Measurements from ENCODE around the gene DTNBP1. TPM values are rescaled to one million over a fixed set of nuclear protein-coding genes. Genes with fewer than 3 reads are reported as not detected.

The DTNBP1 gene
- polyA plus RNA-seq, 2 of the 4 experiments (the other 2 are of a cell fraction) = 8.4 to 8.7 TPM

GRCh38 chr6:15594512-15595259 lies 68.1 kb downstream of the DTNBP1 start:
- no peaks in the 10 kb centered on the region for H3K9me3 ChIP-seq
- no peaks in the 10 kb centered on the region for H3K4me1 ChIP-seq
- CTCF ChIA-PET = interaction anchor here (0.5 to 1.3 kb wide), 3 partner anchors 28 to 193 kb away, joined by 3 read pairs; no protein-coding TSS in a partner anchor
- no peak overlapping the region for H3K4me2 ChIP-seq
- POLR2A ChIA-PET = no interaction called here
- FAIRE-seq = no peak
- ATAC-seq = no peak
- WGBS (ENCODE audit: missing lambda C conversion rate) = 94% methylated on average over 7 of the region's 7 CpGs
- no peak overlapping the region for H3K27ac ChIP-seq
- no peak for DNase-seq (ENCODE audit: low read depth in 1 of 2, low spot score in 1 of 2)
- TF ChIP-seq EHF (CRISPR knock-in tag; IDR thresholded peaks at IDR 0.05) (no peak), JUN (IDR thresholded peaks at IDR 0.05) (no peak), CBX8 (IDR thresholded peaks at IDR 0.05) (no peak), RFX5 (IDR thresholded peaks at IDR 0.05) (no peak), ZC3H11A (IDR thresholded peaks at IDR 0.05) (no peak), RCOR1 (IDR thresholded peaks at IDR 0.05; ENCODE audit: low read depth, low read length) (no peak), PBX3 (IDR thresholded peaks at IDR 0.05) (no peak), ATOH8 (CRISPR knock-in tag; IDR thresholded peaks at IDR 0.05; ENCODE audit: low read depth) (no peak), MAFK (IDR thresholded peaks at IDR 0.05; ENCODE audit: partially characterized antibody) (no peak), MAX (IDR thresholded peaks at IDR 0.05) (no peak), POLR2AphosphoS2 (conservative IDR thresholded peaks at IDR 0.05; ENCODE audit: low read length) (no peak), TP53 (CRISPR knock-in tag; IDR thresholded peaks at IDR 0.05) (no peak), REST (IDR thresholded peaks at IDR 0.05) (no peak), HDAC2 (IDR thresholded peaks at IDR 0.05) (no peak), CBX2 (IDR thresholded peaks at IDR 0.05; ENCODE audit: borderline replicate concordance, low read depth) (no peak), ZFP36 (IDR thresholded peaks at IDR 0.05; ENCODE audit: borderline replicate concordance, partially characterized antibody) (no peak), FOXS1 (CRISPR knock-in tag; IDR thresholded peaks at IDR 0.05) (no peak)
- no peak overlapping the region for H3K4me3 ChIP-seq

GRCh38 chr6:15593798-15594197 lies 69.0 kb downstream of the DTNBP1 start:
- POLR2A ChIA-PET = no interaction called here
- H3K4me3 ChIP-seq = no peak overlapping the region
- DNase-seq (ENCODE audit: low read depth in 1 of 2, low spot score in 1 of 2) = no peak
- H3K4me2 ChIP-seq = no peak overlapping the region
- no peak for ATAC-seq
- WGBS (ENCODE audit: missing lambda C conversion rate) = 83% methylated on average over 2 of the region's 2 CpGs
- H3K4me1 ChIP-seq = no peaks in the 10 kb centered on the region
- CTCF ChIA-PET = interaction anchor here (0.5 to 1.3 kb wide), 2 partner anchors 29 to 192 kb away, joined by 3 read pairs; no protein-coding TSS in a partner anchor
- no peaks in the 10 kb centered on the region for H3K9me3 ChIP-seq
- FAIRE-seq = no peak
- H3K27ac ChIP-seq = no peak overlapping the region
- TF ChIP-seq HOXB5 (CRISPR knock-in tag; IDR thresholded peaks at IDR 0.05) (no peak), RNF2 (IDR thresholded peaks at IDR 0.05; ENCODE audit: borderline replicate concordance, low read depth) (no peak), JUNB (IDR thresholded peaks at IDR 0.05) (no peak), ZSCAN20 (CRISPR knock-in tag; IDR thresholded peaks at IDR 0.05) (no peak), RARB (CRISPR knock-in tag; IDR thresholded peaks at IDR 0.05) (no peak), FOSL2 (IDR thresholded peaks at IDR 0.05) (no peak), FOSL2 (CRISPR knock-in tag; IDR thresholded peaks at IDR 0.05) (no peak), CEBPB (IDR thresholded peaks at IDR 0.05) (no peak), SMC3 (IDR thresholded peaks at IDR 0.05) (no peak), ZNF302 (CRISPR knock-in tag; IDR thresholded peaks at IDR 0.05) (no peak), MAZ (IDR thresholded peaks at IDR 0.05; ENCODE audit: borderline replicate concordance, low read depth, low read length) (no peak), CHD2 (IDR thresholded peaks at IDR 0.05; ENCODE audit: low read length, partially characterized antibody) (no peak), BCL3 (IDR thresholded peaks at IDR 0.05) (no peak), NFE2L2 (conservative IDR thresholded peaks at IDR 0.05; ENCODE audit: low read length) (no peak), FOXS1 (CRISPR knock-in tag; IDR thresholded peaks at IDR 0.05) (no peak), USF2 (IDR thresholded peaks at IDR 0.05) (no peak), JUN (IDR thresholded peaks at IDR 0.05) (no peak), MAX (IDR thresholded peaks at IDR 0.05) (no peak), MAFK (IDR thresholded peaks at IDR 0.05; ENCODE audit: partially characterized antibody) (no peak)
